GM23248 (cell line): ENCODE measurements around the gene TRPM2. TPM values are rescaled to one million over a fixed set of nuclear protein-coding genes. Genes with fewer than 3 reads are reported as not detected.

ENCODE experiments used
- DNase-seq: peaks from one replicate; pipeline ENCODE4 v3.0.0-alpha.2; 2015
- H2AFZ ChIP-seq: fragments of 200-600 bp; sonication (generic); 2 replicates; pipeline ENCODE4 v1.6.1; 2016; ENCODE audit warnings: antibody characterized with exemption
- H3F3A ChIP-seq: fragments of 200-600 bp; sonication (generic); 2 replicates; pipeline ENCODE4 v1.6.1; 2016; ENCODE audit warnings: mild to moderate bottlenecking, antibody characterized with exemption, mixed run types; ENCODE audit not compliant: insufficient read depth
- H3K27ac ChIP-seq: fragments of 200-600 bp; sonication (generic); 2 replicates; pipeline ENCODE4 v1.5.1; 2016; ENCODE audit warnings: mild to moderate bottlenecking
- H3K27me3 ChIP-seq: fragments of 200-600 bp; sonication (generic); replicated peaks from 2 replicates; pipeline ENCODE4 v1.6.1; 2016; ENCODE audit warnings: mild to moderate bottlenecking; ENCODE audit not compliant: insufficient read depth
- H3K36me3 ChIP-seq: fragments of 200-600 bp; sonication (generic); 2 replicates; pipeline ENCODE4 v1.6.1; 2016; ENCODE audit warnings: low read depth, mild to moderate bottlenecking
- H3K4me1 ChIP-seq: fragments of 200-600 bp; sonication (generic); 2 replicates; pipeline ENCODE4 v1.6.1; 2016; ENCODE audit warnings: mild to moderate bottlenecking; ENCODE audit not compliant: insufficient read depth
- H3K4me2 ChIP-seq: fragments of 200-600 bp; sonication (generic); one replicate; pipeline ENCODE4 v1.6.1; 2016; ENCODE audit warnings: mild to moderate bottlenecking; ENCODE audit not compliant: unreplicated experiment
- H3K4me3 ChIP-seq: fragments of 200-600 bp; sonication (generic); 2 replicates; pipeline ENCODE4 v1.5.1; 2016; ENCODE audit warnings: mild to moderate bottlenecking
- H3K79me2 ChIP-seq: fragments of 200-600 bp; sonication (generic); 2 replicates; pipeline ENCODE4 v1.6.1; 2016; ENCODE audit warnings: mild to moderate bottlenecking; ENCODE audit not compliant: insufficient read depth
- H3K9ac ChIP-seq: fragments of 200-600 bp; sonication (generic); 2 replicates; pipeline ENCODE4 v1.6.1; 2016; ENCODE audit warnings: mild to moderate bottlenecking
- H3K9me2 ChIP-seq: fragments of 200-600 bp; sonication (generic); 2 replicates; pipeline ENCODE4 v1.6.1; 2016; ENCODE audit warnings: mixed run types, mild to moderate bottlenecking, moderate library complexity; ENCODE audit not compliant: insufficient read depth
- H3K9me3 ChIP-seq: fragments of 200-600 bp; sonication (generic); one replicate; pipeline ENCODE4 v1.6.1; 2017; ENCODE audit warnings: low read depth
- H4K20me1 ChIP-seq: fragments of 200-600 bp; sonication (generic); 2 replicates; pipeline ENCODE4 v1.6.0; 2016; ENCODE audit not compliant: insufficient read depth
- EZH2 ChIP-seq: fragments of 200-600 bp; sonication (generic); IDR thresholded peaks from 2 replicates; pipeline ENCODE4 v1.6.1; 2018; ENCODE audit warnings: antibody characterized with exemption, mild to moderate bottlenecking; ENCODE audit not compliant: insufficient read depth, poor library complexity, severe bottlenecking
- EZH2phosphoT487 ChIP-seq: fragments of 200-600 bp; sonication (generic); IDR thresholded peaks from 2 replicates; pipeline ENCODE4 v1.6.1; 2018; ENCODE audit warnings: antibody characterized with exemption, moderate library complexity, mild to moderate bottlenecking, low read depth; ENCODE audit not compliant: insufficient read depth
- WGBS, 2 experiments: methylation state at CpG; one replicate each; pipeline ENCODE4 v1.1.6; 2015 to 2017; ENCODE audit warnings: low lambda C conversion rate in 2 of 2, low coverage in 1 of 2; ENCODE audit errors: missing lambda C conversion rate in 2 of 2; 5-methylcytosine and 5-hydroxymethylcytosine counted together
- in situ Hi-C: fragments of 300-500 bp; cut with MboI; formaldehyde crosslinking; loops from 2 replicates; pipeline ENCODE4 v1.15.0; 2020
- polyA plus RNA-seq: library from polyadenylated mRNA; unstranded; fragments of >200 nt; fragmentation: Nextera tagmentation; extraction: Ambion mirVana; gene quantifications from 2 replicates; pipeline ENCODE4 v1.2.1, GENCODE V29; 2016
- total RNA-seq: library from RNA; depleted of rRNA; stranded (reverse); fragments of >200 nt; shearing (Covaris generic); gene quantifications from 2 replicates; pipeline ENCODE4 v1.2.3, GENCODE V29; 2014

The TRPM2 gene
- total and polyA plus RNA-seq, 2 experiments from 2014 or later: 0.22 TPM; not detected in 1

DNA sequence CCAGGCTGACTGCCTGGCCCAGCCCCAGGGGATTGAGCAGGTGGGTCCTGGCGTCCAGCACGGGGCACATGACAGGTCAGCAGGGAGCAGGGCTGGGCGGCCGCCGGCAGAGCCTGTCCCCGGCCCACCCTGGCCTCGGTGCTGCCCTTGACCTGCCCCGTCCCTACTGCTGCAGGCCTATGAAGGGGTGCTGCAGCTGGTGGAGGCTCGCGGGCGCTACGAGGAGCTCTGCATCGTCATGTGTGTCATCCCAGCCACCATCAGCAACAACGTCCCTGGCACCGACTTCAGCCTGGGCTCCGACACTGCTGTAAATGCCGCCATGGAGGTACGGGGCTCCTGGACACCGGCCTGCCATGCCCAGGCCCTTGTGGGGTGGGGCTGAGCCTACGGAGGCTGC is 29.8 kb upstream of the TRPM2 start:
- no peak overlapping the region for H3K9ac ChIP-seq
- no peaks in the 10 kb centered on the region for H4K20me1 ChIP-seq
- TF ChIP-seq EZH2phosphoT487 (no peak), EZH2 (no peak)
- no peak overlapping the region for H3K27ac ChIP-seq
- no peak overlapping the region for H2AFZ ChIP-seq
- H3K36me3 ChIP-seq: no peaks in the 10 kb centered on the region; the same call in 1 of the 2 replicates
- no peak overlapping the region for H3K4me2 ChIP-seq
- DNase-seq: no peak
- H3K4me3 ChIP-seq: no peak overlapping the region
- H3K27me3 ChIP-seq: no peaks in the 10 kb centered on the region
- H3K79me2 ChIP-seq: no peaks in the 10 kb centered on the region
- no peaks in the 10 kb centered on the region for H3F3A ChIP-seq
- 91 to 92% methylated on average over 19 to 20 of the region's 20 CpGs for WGBS, 2 experiments
- H3K9me2 ChIP-seq: no peaks in the 10 kb centered on the region
- in situ Hi-C loops: no loop called here
- no peaks in the 10 kb centered on the region for H3K4me1 ChIP-seq
- no peaks in the 10 kb centered on the region for H3K9me3 ChIP-seq

DNA sequence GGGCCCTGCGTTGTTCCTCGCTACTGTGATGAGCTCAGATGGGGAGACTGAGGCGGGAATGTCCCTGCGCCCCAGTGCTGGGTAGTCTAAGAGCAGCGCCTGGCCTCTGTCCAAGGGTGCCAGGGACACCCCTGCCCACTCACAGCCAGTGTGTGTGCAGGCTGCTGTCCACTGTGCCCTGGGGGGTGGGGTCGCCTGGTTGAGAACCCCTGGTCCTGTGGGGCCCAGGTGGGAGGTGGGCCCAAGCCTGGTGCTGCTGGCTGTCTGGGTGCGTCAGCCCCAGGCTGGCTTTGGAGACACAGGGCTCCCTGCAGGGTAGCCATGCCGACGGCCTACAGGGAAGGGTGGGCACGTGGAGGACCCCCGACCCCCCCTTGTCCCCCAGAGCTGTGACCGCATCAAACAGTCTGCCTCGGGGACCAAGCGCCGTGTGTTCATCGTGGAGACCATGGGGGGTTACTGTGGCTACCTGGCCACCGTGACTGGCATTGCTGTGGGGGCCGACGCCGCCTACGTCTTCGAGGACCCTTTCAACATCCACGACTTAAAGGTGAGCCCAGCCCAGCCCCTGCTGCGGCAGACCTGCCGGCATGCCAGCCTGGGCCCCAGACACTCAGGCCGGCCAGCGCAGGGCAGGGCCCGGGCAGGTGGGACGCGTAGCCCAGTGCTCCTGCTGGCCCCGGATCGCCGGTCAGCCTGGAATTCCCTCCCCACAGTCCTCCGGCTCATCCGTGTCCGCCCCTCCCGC is 29.1 kb upstream of the TRPM2 start:
- H3F3A ChIP-seq: no peaks in the 10 kb centered on the region
- H3K36me3 ChIP-seq: no peaks in the 10 kb centered on the region; the same call in 1 of the 2 replicates
- no peak for DNase-seq
- H4K20me1 ChIP-seq: no peaks in the 10 kb centered on the region
- H3K4me3 ChIP-seq: no peak overlapping the region
- 92 to 96% methylated on average over 23 to 37 of the region's 37 CpGs for WGBS, 2 experiments
- no peaks in the 10 kb centered on the region for H3K79me2 ChIP-seq
- H3K4me1 ChIP-seq: no peaks in the 10 kb centered on the region
- H3K27me3 ChIP-seq: no peaks in the 10 kb centered on the region
- no peaks in the 10 kb centered on the region for H3K9me2 ChIP-seq
- in situ Hi-C loops: no loop called here
- H3K27ac ChIP-seq: no peak overlapping the region
- TF ChIP-seq EZH2phosphoT487 (no peak), EZH2 (no peak)
- H2AFZ ChIP-seq: no peak overlapping the region
- no peak overlapping the region for H3K9ac ChIP-seq
- H3K9me3 ChIP-seq: no peaks in the 10 kb centered on the region
- H3K4me2 ChIP-seq: no peak overlapping the region

DNA sequence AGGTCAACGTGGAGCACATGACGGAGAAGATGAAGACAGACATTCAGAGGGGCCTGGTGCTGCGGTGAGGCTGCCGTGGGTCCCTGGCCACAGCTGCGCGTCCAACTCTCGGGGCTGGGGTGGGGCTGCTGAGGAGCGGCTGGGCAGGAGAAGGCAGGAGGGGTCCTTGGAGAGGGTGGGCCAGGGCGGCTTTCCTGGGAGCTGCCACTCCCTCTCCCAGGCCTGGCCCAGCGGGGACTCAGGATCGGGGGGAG is 28.6 kb upstream of the TRPM2 start:
- 97% methylated on average over 6 to 9 of the region's 11 CpGs for WGBS, 2 experiments
- Histone ChIP-seq H2AFZ (no peak overlapping the region), H3K9me2 (no peaks in the 10 kb centered on the region), H3K9me3 (no peaks in the 10 kb centered on the region), H3K27ac (no peak overlapping the region), H3K36me3 (no peaks in the 10 kb centered on the region; the same call in 1 of the 2 replicates), H3F3A (no peaks in the 10 kb centered on the region), H3K4me3 (no peak overlapping the region), H3K4me2 (no peak overlapping the region), H3K27me3 (no peaks in the 10 kb centered on the region), H3K4me1 (no peaks in the 10 kb centered on the region), H3K79me2 (no peaks in the 10 kb centered on the region), H4K20me1 (no peaks in the 10 kb centered on the region), H3K9ac (no peak overlapping the region)
- in situ Hi-C loops: no loop called here
- DNase-seq: no peak
- TF ChIP-seq EZH2phosphoT487: no peak
- no peak for TF ChIP-seq EZH2

DNA sequence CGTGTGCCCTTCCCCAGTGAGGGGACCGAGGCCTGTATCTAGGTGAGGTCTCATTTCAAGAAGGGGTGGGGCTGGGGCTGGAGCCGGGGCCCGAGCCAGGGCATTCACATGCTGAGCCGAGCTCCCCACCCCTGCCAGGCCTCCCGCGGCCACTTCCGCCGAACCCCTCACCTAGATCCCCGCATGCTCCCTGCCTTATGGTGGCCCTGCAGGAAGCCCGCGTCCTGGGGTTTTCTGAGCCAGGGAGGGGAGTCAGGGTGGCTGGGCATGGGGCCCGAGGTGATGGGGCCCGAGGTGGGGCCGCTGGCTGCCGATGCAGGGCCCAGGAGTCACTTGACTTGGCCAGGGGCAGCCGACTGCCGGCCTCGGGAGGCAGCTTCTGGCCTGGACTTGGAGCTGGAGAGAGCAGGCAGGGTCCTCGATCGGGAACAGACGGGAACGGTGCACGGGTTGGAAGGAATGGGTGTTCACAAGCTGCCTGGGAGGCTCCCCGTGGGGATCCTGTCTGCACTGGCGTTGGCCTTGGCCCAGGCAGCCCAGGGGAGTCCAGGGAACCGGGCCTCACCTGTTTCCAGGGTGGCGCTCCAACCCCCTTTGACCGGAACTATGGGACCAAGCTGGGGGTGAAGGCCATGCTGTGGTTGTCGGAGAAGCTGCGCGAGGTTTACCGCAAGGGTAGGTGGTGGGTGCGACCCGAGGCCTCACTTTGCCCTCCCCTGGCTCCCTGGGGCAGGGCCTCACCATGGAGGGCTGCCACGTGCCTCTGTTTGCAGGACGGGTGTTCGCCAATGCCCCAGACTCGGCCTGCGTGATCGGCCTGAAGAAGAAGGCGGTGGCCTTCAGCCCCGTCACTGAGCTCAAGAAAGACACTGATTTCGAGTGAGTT is 27.8 kb upstream of the TRPM2 start:
- no peaks in the 10 kb centered on the region for H3K9me2 ChIP-seq
- H3K79me2 ChIP-seq: no peaks in the 10 kb centered on the region
- H2AFZ ChIP-seq: no peak overlapping the region
- no peak overlapping the region for H3K27ac ChIP-seq
- no peaks in the 10 kb centered on the region for H3K27me3 ChIP-seq
- no peak overlapping the region for H3K9ac ChIP-seq
- TF ChIP-seq EZH2phosphoT487: no peak
- TF ChIP-seq EZH2: no peak
- WGBS, 2 experiments: 84 to 88% methylated on average over 31 to 44 of the region's 44 CpGs
- H3K9me3 ChIP-seq: no peaks in the 10 kb centered on the region
- no peak overlapping the region for H3K4me2 ChIP-seq
- no peaks in the 10 kb centered on the region for H3K36me3 ChIP-seq
- no peaks in the 10 kb centered on the region for H4K20me1 ChIP-seq
- H3K4me1 ChIP-seq: no peaks in the 10 kb centered on the region
- no peaks in the 10 kb centered on the region for H3F3A ChIP-seq
- no peak for DNase-seq
- in situ Hi-C loops: no loop called here
- H3K4me3 ChIP-seq: no peak overlapping the region
